K562 (cell line): ENCODE results near the gene PAFAH1B2. TPM values are rescaled to one million over a fixed set of nuclear protein-coding genes. Genes with fewer than 3 reads are reported as not detected.

Experiments
- ATAC-seq: fragments of 200-7000 bp; cut with Tn5 transposase; 3 replicates; pipeline ENCODE4 v1.9.1; 2020; ENCODE audit warnings: moderate library complexity
- BruUV-seq: library from RNA; stranded (reverse); fragments of 400-500 nt; replicated peaks from 2 replicates; lab custom pipeline; 2021; lab: Mats Ljungman, UMichigan
- CTCF ChIA-PET: fragments of 300-600 bp; formaldehyde crosslinking; extraction: SDS; loops from one replicate; lab custom pipeline; 2021; ENCODE audit warnings: low intra/inter-chr PET ratio; lab: Yijun Ruan, JAX
- POLR2A ChIA-PET: fragments of 300-600, 350-650 bp; sonication (Branson Sonifier 250); formaldehyde crosslinking; extraction: SDS; loops from one replicate; lab custom pipeline; 2021; ENCODE audit warnings: antibody characterized with exemption, inconsistent platforms; lab: Yijun Ruan, JAX
- DNase-seq, 4 experiments: peaks; one replicate each; pipeline versions ENCODE4 v3.0.0 to v3.0.0-alpha.2; 2011 to 2018; ENCODE audit warnings: low spot score in 3 of 4, mixed read lengths in 3 of 4; ENCODE audit errors: extremely low read depth in 1 of 4
- FAIRE-seq: peaks from 2 replicates; lab custom pipeline; 2011; peaks lifted over from hg19 to GRCh38; lab: Jason Lieb, UNC
- H2AFZ ChIP-seq: 2 replicates; pipeline ENCODE4 v1.6.0; 2011; ENCODE audit warnings: low read depth, low read length, control low read depth, inconsistent platforms
- H3K27ac ChIP-seq: fragments of 200-600 bp; 3 replicates; pipeline ENCODE4 v1.8.0; 2011; ENCODE audit warnings: low read depth, mild to moderate bottlenecking, control low read depth, inconsistent platforms, low read length, moderate library complexity, mixed read lengths; ENCODE audit errors: extremely low read depth
- H3K27me3 ChIP-seq, 2 experiments: fragments of 300-600 bp in 1 of 2; 2 replicates in 1 of 2; 3 replicates in 1 of 2; pipeline versions ENCODE4 v1.6.0 to v1.8.0; 2011; ENCODE audit warnings: inconsistent platforms in 2 of 2, low read length in 2 of 2, mild to moderate bottlenecking in 1 of 2, mixed read lengths in 1 of 2, moderate library complexity in 1 of 2; ENCODE audit not compliant: control insufficient read depth in 2 of 2, insufficient read depth in 2 of 2
- H3K36me3 ChIP-seq: fragments of 300-600 bp; 3 replicates; pipeline ENCODE4 v1.8.0; 2011; ENCODE audit warnings: mild to moderate bottlenecking, low read length, inconsistent platforms; ENCODE audit not compliant: control insufficient read depth, insufficient read depth
- H3K4me1 ChIP-seq, 2 experiments: fragments of 200-600 bp in 1 of 2; replicated peaks in 1 of 2; 2 replicates in 1 of 2; 3 replicates in 1 of 2; pipeline versions ENCODE4 v1.5.1 to v1.8.0; 2011; ENCODE audit warnings: inconsistent platforms in 2 of 2, low read length in 2 of 2, mild to moderate bottlenecking in 1 of 2, mixed read lengths in 1 of 2, moderate library complexity in 1 of 2; ENCODE audit not compliant: control insufficient read depth in 2 of 2, insufficient read depth in 2 of 2
- H3K4me2 ChIP-seq: 2 replicates; pipeline ENCODE4 v1.6.1; 2011; ENCODE audit warnings: low read length, control low read depth, inconsistent platforms, mixed read lengths; ENCODE audit not compliant: insufficient read depth
- H3K4me3 ChIP-seq: fragments of 200-600 bp; sonication (generic), shearing (Covaris generic); 2 replicates; pipeline ENCODE4 v1.5.1; 2016; ENCODE audit warnings: control low read depth, inconsistent platforms
- H3K79me2 ChIP-seq: fragments of 200-600 bp; 3 replicates; pipeline ENCODE4 v1.8.0; 2011; ENCODE audit warnings: low read length, inconsistent platforms; ENCODE audit not compliant: control insufficient read depth, insufficient read depth
- H3K9ac ChIP-seq, 2 experiments: 2 replicates each; pipeline versions ENCODE4 v1.6.0 to v1.6.1; 2011; ENCODE audit warnings: low read depth in 2 of 2, low read length in 2 of 2, control low read depth in 1 of 2, inconsistent platforms in 1 of 2, mild to moderate bottlenecking in 1 of 2, mixed read lengths in 1 of 2; ENCODE audit not compliant: insufficient read depth in 1 of 2
- H3K9me1 ChIP-seq: one replicate; pipeline ENCODE4 v1.6.0; 2011; ENCODE audit warnings: inconsistent platforms, mild to moderate bottlenecking, low read length, moderate library complexity; ENCODE audit not compliant: control insufficient read depth, insufficient read depth
- H3K9me3 ChIP-seq: replicated peaks from 2 replicates; pipeline ENCODE4 v1.5.1; 2011; ENCODE audit warnings: low read depth, low read length, inconsistent platforms; ENCODE audit not compliant: control insufficient read depth, insufficient read depth
- H4K20me1 ChIP-seq: replicated peaks from 2 replicates; pipeline ENCODE4 v1.6.1; 2011; ENCODE audit warnings: low read length, inconsistent platforms, mixed read lengths; ENCODE audit not compliant: control insufficient read depth, insufficient read depth
- ASH1L ChIP-seq: fragments of 450-650 bp; IDR thresholded peaks from 2 replicates; pipeline ENCODE4 v1.6.1; 2018; ENCODE audit warnings: borderline replicate concordance, mild to moderate bottlenecking, low read depth; ENCODE audit not compliant: partially characterized antibody
- CUX1 ChIP-seq: fragments of 200-800 bp; sonication (Bioruptor generic); IDR thresholded peaks from 2 replicates; pipeline ENCODE4 v1.6.1; 2016; ENCODE audit warnings: missing genetic modification characterization, missing compliant biosample characterization
- ESRRB ChIP-seq: fragments of 250-450 bp; sonication (Bioruptor Pico); IDR thresholded peaks from 2 replicates; pipeline ENCODE4 v1.5.0; 2020; ENCODE audit warnings: mild to moderate bottlenecking, moderate library complexity, borderline replicate concordance
- HDAC1 ChIP-seq, 2 experiments: fragments of 450-650 bp; IDR thresholded peaks; 2 replicates each; pipeline ENCODE4 v1.6.1; 2016 to 2017; ENCODE audit warnings: inconsistent platforms in 1 of 2, mild to moderate bottlenecking in 1 of 2, moderate library complexity in 1 of 2
- JUNB ChIP-seq: fragments of 450-650 bp; formaldehyde crosslinking; conservative IDR thresholded peaks from 2 replicates; pipeline ENCODE4 v1.4.0; 2020; ENCODE audit warnings: mild to moderate bottlenecking
- NFATC3 ChIP-seq: fragments of 450-650 bp; IDR thresholded peaks from 2 replicates; pipeline ENCODE4 v1.6.1; 2017; ENCODE audit warnings: mild to moderate bottlenecking
- SRF ChIP-seq, 2 experiments: fragments of 250-450, 450-650 bp in 1 of 2; sonication (Bioruptor Pico) in 1 of 2; sonication (generic) in 1 of 2; formaldehyde crosslinking; IDR thresholded peaks; 2 replicates each; pipeline versions ENCODE4 v1.5.0 to v1.5.1; 2020 to 2022; ENCODE audit warnings: mild to moderate bottlenecking in 1 of 2, missing genetic modification reagents in 1 of 2
- TBP ChIP-seq: optimal IDR thresholded peaks from 2 replicates; pipeline ENCODE3; 2011; ENCODE audit warnings: low read depth, low read length, improper control_type of control experiment
- WGBS: fragments of 100-300 bp; shearing (Covaris generic); methylation state at CpG from one replicate; pipeline ENCODE4 v1.1.6; 2016; ENCODE audit warnings: low coverage, mixed read lengths; ENCODE audit not compliant: insufficient coverage; ENCODE audit errors: missing lambda C conversion rate; 5-methylcytosine and 5-hydroxymethylcytosine counted together
- in situ Hi-C: fragments of 300-500 bp; cut with MboI; formaldehyde crosslinking; loops from 4 replicates; pipeline ENCODE4 v1.15.0; 2018; ENCODE audit warnings: inconsistent platforms, mixed read lengths
- intact Hi-C: fragments of 100-400 bp; cut with micrococcal nuclease; formaldehyde crosslinking; loops from 2 replicates; pipeline ENCODE4 v1.14.2; 2022
- polyA plus RNA-seq, 8 experiments: library from polyadenylated mRNA; depleted of rRNA in 4 of 8; stranded (reverse) in 5 of 8; unstranded in 3 of 8; fragments of >200 nt; fragmentation: Nextera tagmentation in 2 of 8; fragmentation: Illumina TruSeq in 1 of 8; extraction: Ambion mirVana in 2 of 8; extraction: Trizol in 1 of 8; gene quantifications; 2 replicates each; pipeline versions ENCODE4 v1.2.1 to v1.2.3, GENCODE V29; 2011 to 2014; ENCODE audit warnings: inconsistent platforms in 1 of 8, missing spikeins in 1 of 8
- total RNA-seq, 7 experiments: library from RNA; depleted of rRNA in 6 of 7; stranded (reverse); fragments of >200 nt in 6 of 7; fragmentation: Illumina TruSeq in 2 of 7; extraction: Trizol in 2 of 7; gene quantifications; 2 replicates each; pipeline versions ENCODE4 v1.2.1 to v1.2.3, GENCODE V29; 2011 to 2021; ENCODE audit warnings: low replicate concordance in 1 of 7
- TF ChIP-seq, protein P1 (sequence below): sonication (generic); formaldehyde crosslinking; IDR thresholded peaks from 2 replicates; pipeline ENCODE4 v1.4.0; 2020; ENCODE audit warnings: mild to moderate bottlenecking, missing genetic modification reagents
- TF ChIP-seq, protein P2 (sequence below), 2 experiments: fragments of 450-650 bp; conservative IDR thresholded peaks; 2 replicates each; pipeline ENCODE4 v1.6.1; 2017; ENCODE audit warnings: mild to moderate bottlenecking in 2 of 2, moderate library complexity in 2 of 2

The PAFAH1B2 gene
- total and polyA plus RNA-seq, 9 of the 15 experiments (the other 6 are each of a cell fraction or from before 2014, with no cell fraction given), result 27.8 to 94.7 (median 64.9) TPM

- POLR2A ChIA-PET, result interaction anchor here (0.7 to 1.4 kb wide), 7 partner anchors 10 to 58 kb away, joined by 3 to 8 read pairs (median 3); partner anchors contain the start of gene SIDT2
- ATAC-seq, result peak; percentile 86
- CTCF ChIA-PET, result no interaction called here
- H4K20me1 ChIP-seq, result peaks cover 10% of the 10 kb centered on the region
- intact Hi-C loops (loop anchor here (1.0 kb wide), 1 partner anchor 79 kb away; no protein-coding TSS in a partner anchor), in situ Hi-C loops (loop anchor here (10.0 kb wide), 1 partner anchor 339 kb away; no protein-coding TSS in a partner anchor)
- no peaks in the 10 kb centered on the region for H3K79me2 ChIP-seq
- H3K9ac ChIP-seq, result peak overlapping the region in 1 of 2 experiments; percentile 53; a peak in 1 of 4 replicates
- H2AFZ ChIP-seq, result no peak overlapping the region
- peak overlapping the region; percentile 3; the same call in 1 of the 2 replicates for H3K4me3 ChIP-seq
- H3K27ac ChIP-seq, result peak overlapping the region; percentile 59; the same call in 2 of the 3 replicates
- H3K9me3 ChIP-seq, result no peaks in the 10 kb centered on the region
- H3K4me2 ChIP-seq, result peak overlapping the region; percentile 81
- BruUV-seq, result no TSS peak
- H3K36me3 ChIP-seq, result peaks cover 67% of the 10 kb centered on the region
- no peaks in the 10 kb centered on the region for H3K27me3 ChIP-seq
- peak; percentile 95 for FAIRE-seq
- 36% methylated on average over 17 of the region's 17 CpGs for WGBS
- H3K4me1 ChIP-seq, result peaks cover 50 to 54% of the 10 kb centered on the region in 2 experiments; a peak in 4 of 5 replicates
- H3K9me1 ChIP-seq, result peaks cover 8% of the 10 kb centered on the region
- peak; percentile 66 to 86 (median 76) for DNase-seq
- TF ChIP-seq CUX1 (CRISPR knock-in tag) (0 out of 2 replicates have a peak, but pooled peaks have one; percentile 45), JUNB (no peak), TBP (no peak), ASH1L (no peak), ESRRB (CRISPR knock-in tag) (no peak), SRF (CRISPR knock-in tag; IDR thresholded peaks at IDR 0.05) (no peak), NFATC3 (no peak), HDAC1 (IDR thresholded peaks at IDR 0.05) (peak in 1 of 2 experiments; percentile 84; a peak in 2 of 4 replicates)
- TF ChIP-seq, protein P1, sequence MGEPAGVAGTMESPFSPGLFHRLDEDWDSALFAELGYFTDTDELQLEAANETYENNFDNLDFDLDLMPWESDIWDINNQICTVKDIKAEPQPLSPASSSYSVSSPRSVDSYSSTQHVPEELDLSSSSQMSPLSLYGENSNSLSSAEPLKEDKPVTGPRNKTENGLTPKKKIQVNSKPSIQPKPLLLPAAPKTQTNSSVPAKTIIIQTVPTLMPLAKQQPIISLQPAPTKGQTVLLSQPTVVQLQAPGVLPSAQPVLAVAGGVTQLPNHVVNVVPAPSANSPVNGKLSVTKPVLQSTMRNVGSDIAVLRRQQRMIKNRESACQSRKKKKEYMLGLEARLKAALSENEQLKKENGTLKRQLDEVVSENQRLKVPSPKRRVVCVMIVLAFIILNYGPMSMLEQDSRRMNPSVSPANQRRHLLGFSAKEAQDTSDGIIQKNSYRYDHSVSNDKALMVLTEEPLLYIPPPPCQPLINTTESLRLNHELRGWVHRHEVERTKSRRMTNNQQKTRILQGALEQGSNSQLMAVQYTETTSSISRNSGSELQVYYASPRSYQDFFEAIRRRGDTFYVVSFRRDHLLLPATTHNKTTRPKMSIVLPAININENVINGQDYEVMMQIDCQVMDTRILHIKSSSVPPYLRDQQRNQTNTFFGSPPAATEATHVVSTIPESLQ, result no peak
- TF ChIP-seq, protein P2, sequence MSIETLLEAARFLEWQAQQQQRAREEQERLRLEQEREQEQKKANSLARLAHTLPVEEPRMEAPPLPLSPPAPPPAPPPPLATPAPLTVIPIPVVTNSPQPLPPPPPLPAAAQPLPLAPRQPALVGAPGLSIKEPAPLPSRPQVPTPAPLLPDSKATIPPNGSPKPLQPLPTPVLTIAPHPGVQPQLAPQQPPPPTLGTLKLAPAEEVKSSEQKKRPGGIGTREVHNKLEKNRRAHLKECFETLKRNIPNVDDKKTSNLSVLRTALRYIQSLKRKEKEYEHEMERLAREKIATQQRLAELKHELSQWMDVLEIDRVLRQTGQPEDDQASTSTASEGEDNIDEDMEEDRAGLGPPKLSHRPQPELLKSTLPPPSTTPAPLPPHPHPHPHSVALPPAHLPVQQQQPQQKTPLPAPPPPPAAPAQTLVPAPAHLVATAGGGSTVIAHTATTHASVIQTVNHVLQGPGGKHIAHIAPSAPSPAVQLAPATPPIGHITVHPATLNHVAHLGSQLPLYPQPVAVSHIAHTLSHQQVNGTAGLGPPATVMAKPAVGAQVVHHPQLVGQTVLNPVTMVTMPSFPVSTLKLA (conservative IDR thresholded peaks at IDR 0.05), result peak in 1 of 2 experiments; percentile 43; a peak in 2 of 4 replicates
Measured at GRCh38 chr11:117223741-117224689, 79.9 kb downstream of the PAFAH1B2 start.
